T-cell (primary cell): Measurements from ENCODE around the gene KLHDC9. TPM values are rescaled to one million over a fixed set of nuclear protein-coding genes. Genes with fewer than 3 reads are reported as not detected.

Experiments used
- ATAC-seq, 4 experiments: fragments of 200-7000 bp in 3 of 4; fragments of 150-1000 bp in 1 of 4; cut with Tn5 transposase; replicated peaks in 1 of 4; 1 replicate in 3 of 4; 2 replicates in 1 of 4; pipeline ENCODE4 v1.10.0; 2021; ENCODE audit warnings: moderate library complexity in 3 of 4, mild to moderate bottlenecking in 2 of 4, moderate number of reproducible peaks in 1 of 4
- CTCF ChIA-PET, 2 donors: fragments of 300-600 bp; sonication (Branson Sonifier 250); formaldehyde crosslinking; loops; one replicate each; lab custom pipeline; 2022; ENCODE audit warnings: antibody characterized with exemption in 2 of 2; lab: Charles Lee
- POLR2A ChIA-PET, 2 donors: fragments of 300-600 bp; sonication (Branson Sonifier 250); formaldehyde crosslinking; loops; one replicate each; lab custom pipeline; 2022; ENCODE audit warnings: antibody characterized with exemption in 2 of 2; lab: Charles Lee
- DNase-seq, 35 experiments: peaks; one replicate each; pipeline versions ENCODE4 v3.0.0 to v3.0.0-alpha.2; 2013 to 2023
- H3K27ac ChIP-seq: one replicate; pipeline ENCODE4 v1.5.1; 2013; ENCODE audit warnings: low read length
- H3K27me3 ChIP-seq, 2 experiments: replicated peaks in 1 of 2; 1 replicate in 1 of 2; 2 replicates in 1 of 2; pipeline versions ENCODE4 v1.6.1 to v1.7.0; 2013; ENCODE audit warnings: low read length in 1 of 2, mixed read lengths in 1 of 2; ENCODE audit not compliant: control insufficient read depth in 2 of 2, insufficient read depth in 2 of 2; ENCODE audit errors: extremely low read depth in 1 of 2
- H3K36me3 ChIP-seq, 2 donors: 1 replicate in 1 of 2; 2 replicates in 1 of 2; pipeline versions ENCODE4 v1.6.1 to v1.7.0; 2013; ENCODE audit warnings: low read length in 1 of 2; ENCODE audit not compliant: control insufficient read depth in 2 of 2, insufficient read depth in 1 of 2; ENCODE audit errors: extremely low read depth in 1 of 2
- H3K4me1 ChIP-seq, 2 experiments: 1 replicate in 1 of 2; 2 replicates in 1 of 2; pipeline versions ENCODE4 v1.6.1 to v1.7.0; 2013; ENCODE audit warnings: low read length in 2 of 2, mixed read lengths in 1 of 2; ENCODE audit not compliant: insufficient read depth in 2 of 2, control insufficient read depth in 1 of 2; ENCODE audit errors: extremely low read depth in 1 of 2
- H3K4me3 ChIP-seq, 2 donors: 1 replicate in 1 of 2; 2 replicates in 1 of 2; pipeline versions ENCODE4 v1.5.1 to v1.7.0; 2013; ENCODE audit warnings: mild to moderate bottlenecking in 2 of 2, low read length in 1 of 2, moderate library complexity in 1 of 2; ENCODE audit not compliant: control insufficient read depth in 1 of 2; ENCODE audit errors: extremely low read depth in 1 of 2
- H3K9me3 ChIP-seq: 2 replicates; pipeline ENCODE4 v1.7.0; 2013
- H3K27ac Mint-ChIP-seq, 2 donors: one replicate each; pipeline ENCODE4 v1.8.0; 2020 to 2021; ENCODE audit warnings: mild to moderate bottlenecking in 2 of 2, mixed read lengths in 2 of 2
- H3K27me3 Mint-ChIP-seq, 2 donors: one replicate each; pipeline ENCODE4 v1.8.0; 2021 to 2022; ENCODE audit warnings: mixed read lengths in 2 of 2
- H3K36me3 Mint-ChIP-seq: one replicate; pipeline ENCODE4 v1.8.0; 2021; ENCODE audit warnings: mixed read lengths
- H3K4me1 Mint-ChIP-seq, 3 donors: one replicate each; pipeline ENCODE4 v1.8.0; 2020 to 2022; ENCODE audit warnings: mixed read lengths in 3 of 3, mild to moderate bottlenecking in 1 of 3
- H3K4me3 Mint-ChIP-seq, 3 donors: one replicate each; pipeline ENCODE4 v1.8.0; 2020 to 2022; ENCODE audit warnings: mild to moderate bottlenecking in 3 of 3, mixed read lengths in 3 of 3, moderate library complexity in 3 of 3
- H3K9me3 Mint-ChIP-seq, 3 donors: one replicate each; pipeline ENCODE4 v1.8.0; 2020 to 2022; ENCODE audit warnings: mixed read lengths in 3 of 3
- WGBS: methylation state at CpG from one replicate; pipeline ENCODE4 v1.1.5; 2013; ENCODE audit warnings: missing lambda C conversion rate; ENCODE audit not compliant: insufficient coverage; 5-methylcytosine and 5-hydroxymethylcytosine counted together
- total RNA-seq, 35 experiments: library from RNA in 6 of 35; stranded (reverse) in 6 of 35; fragments of 120-200 nt in 1 of 35; gene quantifications; one replicate each; pipeline versions ENCODE4 v1.2.1 to v1.2.4 and lab custom pipeline; 2013 to 2026

KLHDC9 gene, protein sequence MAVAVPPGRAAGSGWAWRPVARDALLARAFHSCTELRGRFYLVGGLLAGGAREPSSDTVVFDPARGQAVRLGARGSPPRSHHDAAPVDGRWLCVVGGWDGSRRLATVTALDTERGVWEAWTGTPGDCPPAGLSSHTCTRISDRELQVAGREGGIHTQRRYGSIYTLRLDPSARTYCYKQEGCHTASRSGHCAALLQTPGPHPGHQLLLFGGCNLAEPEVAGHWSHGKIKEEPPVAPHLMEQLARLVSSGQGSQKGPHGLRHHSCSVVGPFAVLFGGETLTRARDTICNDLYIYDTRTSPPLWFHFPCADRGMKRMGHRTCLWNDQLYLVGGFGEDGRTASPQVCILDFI
- total RNA-seq (1 to 10 TPM in 1 of 5 donors, under 1 TPM in 2, not detected in 2; 0.82 to 1.6 (median 0.86) TPM), total RNA-seq (lab: John Stamatoyannopoulos, UW) (0 to 1.2 (median 0.15) reads per million in 29 experiments)
- 0.90 TPM for total RNA-seq (2013)

DNA sequence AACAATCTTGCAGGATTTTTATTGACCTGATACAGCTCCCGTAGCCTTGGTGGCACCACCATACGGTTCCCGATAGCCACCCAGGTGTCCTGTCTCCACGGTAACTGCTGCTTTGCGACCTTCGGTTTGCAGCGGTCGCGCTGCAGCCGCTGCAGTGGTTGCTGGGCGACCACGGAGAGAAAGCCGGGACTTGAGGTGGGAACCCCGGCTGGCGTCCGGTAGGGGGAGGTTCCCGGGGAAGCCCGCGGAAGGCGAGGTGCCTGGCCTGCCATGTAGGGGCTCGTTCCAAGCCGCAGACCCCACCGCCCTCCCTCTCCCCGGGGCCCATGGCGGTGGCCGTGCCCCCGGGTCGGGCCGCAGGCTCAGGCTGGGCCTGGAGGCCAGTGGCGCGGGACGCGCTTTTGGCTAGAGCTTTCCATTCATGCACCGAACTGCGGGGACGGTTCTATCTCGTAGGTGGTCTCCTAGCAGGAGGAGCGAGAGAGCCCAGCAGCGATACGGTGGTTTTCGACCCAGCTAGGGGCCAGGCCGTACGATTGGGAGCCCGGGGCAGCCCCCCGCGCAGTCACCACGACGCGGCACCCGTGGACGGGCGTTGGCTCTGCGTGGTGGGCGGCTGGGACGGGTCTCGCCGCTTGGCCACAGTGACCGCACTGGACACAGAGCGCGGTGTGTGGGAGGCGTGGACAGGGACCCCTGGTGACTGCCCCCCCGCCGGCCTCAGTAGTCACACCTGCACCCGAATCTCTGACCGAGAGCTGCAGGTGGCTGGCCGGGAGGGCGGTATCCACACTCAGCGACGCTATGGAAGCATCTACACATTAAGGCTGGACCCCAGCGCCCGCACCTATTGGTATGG is at the start of gene KLHDC9:
Gene KLHDC9 (plus strand): TSS at position 152 of the 859 bp plus-strand sequence. CDS start 175 bp downstream, at position 327.
- 19% methylated on average over 68 of the region's 71 CpGs for WGBS

DNA sequence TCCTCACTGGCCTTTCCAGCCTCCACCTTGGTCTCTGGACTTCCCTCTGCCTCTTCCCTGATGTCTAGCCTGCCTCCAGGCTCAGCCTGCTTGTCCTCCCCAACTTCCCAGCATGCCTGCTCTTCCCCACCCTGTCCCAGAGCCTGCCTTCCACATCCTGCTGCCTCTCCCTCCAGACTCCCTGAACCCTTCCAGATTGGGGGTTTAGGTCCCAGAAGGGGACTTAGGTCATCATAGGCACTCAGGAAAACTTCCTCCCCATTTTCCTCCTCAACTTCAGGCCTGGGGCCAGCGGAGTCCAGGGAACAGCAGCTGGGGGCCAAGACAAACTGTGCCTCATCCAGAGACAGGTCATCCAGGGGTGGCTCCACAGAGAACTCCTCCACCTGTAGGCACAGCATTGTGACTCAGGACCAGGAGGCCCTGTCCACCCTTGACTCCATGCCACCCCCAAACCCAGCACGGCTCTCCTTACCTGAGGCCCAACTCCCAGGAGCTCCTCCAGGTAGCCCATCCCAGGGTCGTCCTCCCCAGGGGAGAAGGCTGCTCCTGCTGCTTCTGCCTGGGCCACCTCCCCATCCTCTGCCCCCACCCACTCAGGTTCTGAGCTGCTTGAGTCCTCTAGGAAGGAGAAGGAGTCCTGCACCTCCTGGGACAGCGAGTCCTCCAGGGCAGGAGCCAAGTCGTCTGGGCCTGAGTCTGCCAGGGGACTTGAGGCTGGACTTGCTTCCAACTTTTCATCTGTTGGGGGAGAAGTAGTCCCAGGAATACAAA is 49.0 kb upstream of the KLHDC9 start:
- Histone ChIP-seq H3K36me3 (peaks cover 23 to 72% of the 10 kb centered on the region in 2 donors), H3K27me3 (no peaks in the 10 kb centered on the region), H3K9me3 (no peaks in the 10 kb centered on the region), H3K4me1 (peaks cover 11 to 43% of the 10 kb centered on the region in 2 experiments), H3K27ac (no peak overlapping the region), H3K4me3 (no peak overlapping the region)
- H3K27ac Mint-ChIP-seq: peak overlapping the region; percentile 60 to 74
- ATAC-seq (no peak), DNase-seq (no peak)
- H3K27me3 Mint-ChIP-seq: no peaks in the 10 kb centered on the region
- H3K9me3 Mint-ChIP-seq: no peaks in the 10 kb centered on the region
- H3K4me3 Mint-ChIP-seq: no peak overlapping the region
- ChIA-PET POLR2A (interaction anchor here in 1 of 2 donors (0.7 kb wide), 1 partner anchor 105 kb away, joined by 11 read pairs; no protein-coding TSS in a partner anchor), CTCF (no interaction called here)
- H3K4me1 Mint-ChIP-seq: peaks cover 29 to 44% (median 33%) of the 10 kb centered on the region in 3 donors
- peaks cover 50% of the 10 kb centered on the region for H3K36me3 Mint-ChIP-seq
- 100% methylated on average over 3 of the region's 5 CpGs for WGBS

More for the DNA sequence above, at the start of gene KLHDC9:
- Mint-ChIP-seq H3K9me3 (no peaks in the 10 kb centered on the region), H3K27ac (peak within 1 kb of the TSS; percentile 85 to 93), H3K4me3 (peak within 1 kb of the TSS; percentile 81 to 88 (median 86)), H3K27me3 (peaks cover 0 to 3% of the 10 kb centered on the region in 2 donors), H3K4me1 (peaks cover 16 to 25% (median 24%) of the 10 kb centered on the region in 3 donors), H3K36me3 (peaks cover 9% of the 10 kb centered on the region)
- H3K4me1 ChIP-seq: peaks cover 2 to 20% of the 10 kb centered on the region in 2 experiments
- ChIA-PET CTCF (interaction anchor here (0.5 to 3.2 kb wide), 25 partner anchors 14 to 417 kb away, joined by 3 to 25 read pairs (median 4); partner anchors contain the start of genes TSTD1 (in 2 of the 2), ARHGAP30 (in 1 of the 2), DEDD (in 1 of the 2) and NIT1 (in 1 of the 2)), POLR2A (interaction anchor here (0.5 to 1.3 kb wide), 7 partner anchors 27 to 459 kb away, joined by 3 to 9 read pairs (median 3); partner anchors contain the start of gene F11R (in 1 of the 2))
- peak; percentile 61 to 77 (median 68) for ATAC-seq
- DNase-seq: peak; percentile 22 to 78 (median 48)
- H3K36me3 ChIP-seq: peaks cover 3 to 24% of the 10 kb centered on the region in 2 donors
- H3K9me3 ChIP-seq: no peaks in the 10 kb centered on the region
- H3K4me3 ChIP-seq: peak within 1 kb of the TSS; percentile 51 to 87
- H3K27ac ChIP-seq: peak within 1 kb of the TSS; percentile 75
- no peaks in the 10 kb centered on the region for H3K27me3 ChIP-seq

DNA sequence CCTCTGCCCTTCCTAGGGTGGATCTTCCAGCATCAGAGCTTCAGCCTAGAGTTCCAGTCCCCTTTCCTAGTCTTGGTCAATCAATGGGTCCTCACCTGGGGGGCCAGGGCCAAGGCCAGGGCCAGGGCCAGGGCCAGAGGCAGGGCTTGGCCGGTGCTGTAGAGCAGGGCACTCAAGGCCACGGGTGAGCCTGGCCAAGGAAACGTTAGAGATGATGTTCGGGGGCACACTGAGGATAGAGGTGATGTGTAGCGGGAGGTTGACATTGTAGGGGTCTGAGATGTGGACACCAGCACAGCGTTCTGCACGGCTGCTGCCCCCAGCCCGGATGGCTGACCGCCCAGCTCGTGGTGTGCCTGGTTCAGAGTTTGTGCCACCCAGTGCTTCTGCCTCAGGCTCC is 46.9 kb upstream of the KLHDC9 start:
- WGBS: 97% methylated on average over 10 of the region's 10 CpGs
- Histone ChIP-seq H3K4me3 (no peak overlapping the region), H3K36me3 (peaks cover 28 to 90% of the 10 kb centered on the region in 2 donors), H3K4me1 (peaks cover 6 to 45% of the 10 kb centered on the region in 2 experiments), H3K9me3 (no peaks in the 10 kb centered on the region), H3K27ac (no peak overlapping the region), H3K27me3 (no peaks in the 10 kb centered on the region)
- DNase-seq (no peak), ATAC-seq (no peak)
- no peaks in the 10 kb centered on the region for H3K9me3 Mint-ChIP-seq
- POLR2A ChIA-PET: interaction anchor here in 1 of 2 donors (0.7 to 1.1 kb wide), 2 partner anchors 8 to 100 kb away, joined by 3 read pairs; no protein-coding TSS in a partner anchor
- H3K27ac Mint-ChIP-seq: peak overlapping the region in 1 of 2 donors; percentile 49
- CTCF ChIA-PET: interaction anchor here in 1 of 2 donors (0.5 kb wide), 1 partner anchor 855 kb away, joined by 4 read pairs; no protein-coding TSS in a partner anchor
- peaks cover 57% of the 10 kb centered on the region for H3K36me3 Mint-ChIP-seq
- no peak overlapping the region for H3K4me3 Mint-ChIP-seq
- no peaks in the 10 kb centered on the region for H3K27me3 Mint-ChIP-seq
- H3K4me1 Mint-ChIP-seq: peaks cover 21 to 34% (median 31%) of the 10 kb centered on the region in 3 donors

DNA sequence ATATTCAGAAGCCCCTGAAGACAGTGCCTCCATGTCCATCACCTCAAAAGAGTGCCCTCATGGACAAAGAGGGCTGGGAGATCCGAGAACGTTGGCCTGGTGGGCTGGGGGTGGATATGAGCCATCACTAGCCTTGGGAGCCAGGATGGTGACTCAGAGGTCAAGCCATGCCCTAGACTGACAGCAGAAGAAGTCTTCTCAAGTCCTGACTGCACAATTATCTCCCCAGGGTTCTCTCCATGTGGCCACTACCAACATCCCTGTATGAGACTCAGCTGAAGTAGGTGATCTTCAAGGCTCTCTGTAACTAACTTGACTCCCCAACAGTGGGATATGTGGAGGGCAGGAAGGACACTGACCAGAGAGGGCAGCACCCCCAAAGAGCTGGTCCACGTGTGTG is 45.3 kb upstream of the KLHDC9 start:
- Histone ChIP-seq H3K27me3 (no peaks in the 10 kb centered on the region), H3K36me3 (peaks cover 35 to 96% of the 10 kb centered on the region in 2 donors), H3K27ac (no peak overlapping the region), H3K9me3 (no peaks in the 10 kb centered on the region), H3K4me1 (peaks cover 0 to 37% of the 10 kb centered on the region in 2 experiments), H3K4me3 (no peak overlapping the region)
- Mint-ChIP-seq H3K4me3 (no peak overlapping the region), H3K27me3 (no peaks in the 10 kb centered on the region), H3K4me1 (peaks cover 23 to 34% (median 30%) of the 10 kb centered on the region in 3 donors), H3K36me3 (peaks cover 61% of the 10 kb centered on the region), H3K27ac (peak overlapping the region in 1 of 2 donors; percentile 73), H3K9me3 (no peaks in the 10 kb centered on the region)
- ATAC-seq: no peak
- ChIA-PET POLR2A (no interaction called here), CTCF (no interaction called here)
- no peak for DNase-seq
- WGBS: no CpG with 5 or more reads among the region's 3 CpGs

DNA sequence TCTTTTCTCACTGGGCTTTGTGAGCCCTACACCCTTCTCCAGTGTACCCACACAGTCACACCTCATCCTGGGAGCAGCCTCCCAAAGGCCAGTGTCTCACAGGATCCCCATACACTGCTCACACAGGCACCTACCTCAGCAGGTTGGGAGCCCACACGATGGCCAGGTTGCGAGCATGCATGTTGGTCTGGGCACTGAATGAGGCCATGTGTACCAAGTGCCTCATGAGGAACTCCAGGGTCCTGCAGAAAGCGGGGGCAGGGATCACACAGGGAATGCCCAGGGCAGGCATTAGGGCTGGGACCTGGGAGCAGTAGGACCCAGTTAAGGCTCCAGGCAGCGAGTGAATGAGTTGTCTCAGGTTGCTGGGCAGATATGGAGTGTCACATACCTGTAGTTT is 43.9 kb upstream of the KLHDC9 start:
- H3K4me1 Mint-ChIP-seq: peaks cover 24 to 31% (median 31%) of the 10 kb centered on the region in 3 donors
- no peaks in the 10 kb centered on the region for H3K9me3 Mint-ChIP-seq
- no peaks in the 10 kb centered on the region for H3K27me3 Mint-ChIP-seq
- H3K27me3 ChIP-seq: no peaks in the 10 kb centered on the region
- 96% methylated on average over 4 of the region's 4 CpGs for WGBS
- peaks cover 35 to 88% of the 10 kb centered on the region in 2 donors for H3K36me3 ChIP-seq
- H3K4me3 ChIP-seq: no peak overlapping the region
- no peak overlapping the region for H3K4me3 Mint-ChIP-seq
- ATAC-seq: no peak
- no peak for DNase-seq
- peaks cover 52% of the 10 kb centered on the region for H3K36me3 Mint-ChIP-seq
- CTCF ChIA-PET: interaction anchor here (0.6 to 0.9 kb wide), 4 partner anchors 10 to 176 kb away, joined by 3 to 4 read pairs (median 4); partner anchors contain the start of gene TSTD1 (in 1 of the 2)
- no peak overlapping the region for H3K27ac ChIP-seq
- H3K4me1 ChIP-seq: peaks cover 0 to 43% of the 10 kb centered on the region in 2 experiments
- POLR2A ChIA-PET: interaction anchor here in 1 of 2 donors (1.0 kb wide), 1 partner anchor 10 kb away, joined by 5 read pairs; no protein-coding TSS in a partner anchor
- no peaks in the 10 kb centered on the region for H3K9me3 ChIP-seq
- H3K27ac Mint-ChIP-seq: peak overlapping the region in 1 of 2 donors; percentile 63
